Upper lobe of right lung (tissue), 1 donor: ENCODE data around the gene FAM177A1. TPM values are rescaled to one million over a fixed set of nuclear protein-coding genes. Genes with fewer than 3 reads are reported as not detected.
"Not testable (repeated sequence)": the region's sequence is repeated elsewhere in the genome, so short reads cannot be mapped to it uniquely, and the experiment has no call there.

Source experiments
- ATAC-seq: fragments of 200-7000 bp; cut with Tn5 transposase; one replicate; pipeline ENCODE4 v1.9.1; 2020; ENCODE audit warnings: mild to moderate bottlenecking, moderate library complexity
- DNase-seq: peaks from one replicate; pipeline ENCODE4 v3.0.0-alpha.2; 2020
- H3K27ac ChIP-seq: fragments of 200-600 bp; one replicate; pipeline ENCODE4 v1.8.0; 2022
- H3K27me3 ChIP-seq: fragments of 200-600 bp; one replicate; pipeline ENCODE4 v1.8.0; 2022; ENCODE audit warnings: mild to moderate bottlenecking
- H3K36me3 ChIP-seq: fragments of 200-600 bp; one replicate; pipeline ENCODE4 v1.8.0; 2022
- H3K4me1 ChIP-seq: fragments of 200-600 bp; one replicate; pipeline ENCODE4 v1.8.0; 2022
- H3K4me3 ChIP-seq: fragments of 200-600 bp; one replicate; pipeline ENCODE4 v1.8.0; 2022; ENCODE audit warnings: mild to moderate bottlenecking
- H3K9me3 ChIP-seq: fragments of 200-600 bp; one replicate; pipeline ENCODE4 v1.8.0; 2022
- intact Hi-C: fragments of 100-400 bp; cut with DNase I; formaldehyde crosslinking; loops from one replicate; pipeline ENCODE4 v1.11.0; 2022
- total RNA-seq: library from RNA; stranded (reverse); fragmentation: NEBNext Ultra II Directional; extraction: Animal tissue kit (Norgen Biotek cat#: 25700); gene quantifications from one replicate; pipeline ENCODE4 v1.2.1, GENCODE V29; 2021
- TF ChIP-seq, protein P1 (sequence below): fragments of 200-600 bp; IDR thresholded peaks from one replicate; pipeline ENCODE4 v1.8.0; 2022; ENCODE audit warnings: antibody characterized with exemption
- donor health status: DM: no; HTN: yes; CAD: no; lungs with severe emphysema.

FAM177A1 gene
- total RNA-seq, 1 donor from 2014 or later: 117 TPM

DNA sequence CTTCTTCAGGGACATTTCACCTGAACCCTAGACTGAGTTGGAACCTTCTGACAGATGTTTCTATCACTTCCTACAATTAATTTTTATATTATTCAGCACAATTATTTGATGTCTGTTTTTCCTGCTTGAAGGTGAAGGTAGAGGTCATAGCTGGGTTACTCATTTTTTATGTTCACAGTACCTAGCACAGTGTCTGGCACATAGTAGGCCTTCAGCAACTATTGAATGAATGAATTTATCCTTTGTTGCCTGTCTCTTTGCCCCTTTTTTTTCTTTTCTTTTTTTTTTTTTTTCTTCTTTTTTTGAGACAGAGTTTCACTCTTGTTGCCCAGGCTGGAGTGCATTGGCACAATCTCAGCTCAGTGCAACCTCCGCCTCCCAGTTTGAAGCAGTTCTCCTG, 29.5 kb upstream of the FAM177A1 start:
- DNase-seq (no peak), ATAC-seq (no peak)
- Histone ChIP-seq H3K36me3 (peaks cover 92% of the 10 kb centered on the region), H3K27me3 (no peaks in the 10 kb centered on the region), H3K27ac (no peak overlapping the region), H3K4me3 (no peak overlapping the region), H3K4me1 (no peaks in the 10 kb centered on the region), H3K9me3 (no peaks in the 10 kb centered on the region)
- TF ChIP-seq, protein P1, sequence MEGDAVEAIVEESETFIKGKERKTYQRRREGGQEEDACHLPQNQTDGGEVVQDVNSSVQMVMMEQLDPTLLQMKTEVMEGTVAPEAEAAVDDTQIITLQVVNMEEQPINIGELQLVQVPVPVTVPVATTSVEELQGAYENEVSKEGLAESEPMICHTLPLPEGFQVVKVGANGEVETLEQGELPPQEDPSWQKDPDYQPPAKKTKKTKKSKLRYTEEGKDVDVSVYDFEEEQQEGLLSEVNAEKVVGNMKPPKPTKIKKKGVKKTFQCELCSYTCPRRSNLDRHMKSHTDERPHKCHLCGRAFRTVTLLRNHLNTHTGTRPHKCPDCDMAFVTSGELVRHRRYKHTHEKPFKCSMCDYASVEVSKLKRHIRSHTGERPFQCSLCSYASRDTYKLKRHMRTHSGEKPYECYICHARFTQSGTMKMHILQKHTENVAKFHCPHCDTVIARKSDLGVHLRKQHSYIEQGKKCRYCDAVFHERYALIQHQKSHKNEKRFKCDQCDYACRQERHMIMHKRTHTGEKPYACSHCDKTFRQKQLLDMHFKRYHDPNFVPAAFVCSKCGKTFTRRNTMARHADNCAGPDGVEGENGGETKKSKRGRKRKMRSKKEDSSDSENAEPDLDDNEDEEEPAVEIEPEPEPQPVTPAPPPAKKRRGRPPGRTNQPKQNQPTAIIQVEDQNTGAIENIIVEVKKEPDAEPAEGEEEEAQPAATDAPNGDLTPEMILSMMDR: no peak
- intact Hi-C loops: no loop called here

GRCh38 chr14:35020713-35021112, 25.4 kb upstream of the FAM177A1 start:
- Histone ChIP-seq H3K4me3 (no peak overlapping the region), H3K27ac (no peak overlapping the region), H3K27me3 (no peaks in the 10 kb centered on the region), H3K36me3 (peaks cover 88% of the 10 kb centered on the region), H3K4me1 (no peaks in the 10 kb centered on the region), H3K9me3 (no peaks in the 10 kb centered on the region)
- ATAC-seq (no peak), DNase-seq (no peak)
- intact Hi-C loops: no loop called here
- TF ChIP-seq, protein P1: no peak

DNA sequence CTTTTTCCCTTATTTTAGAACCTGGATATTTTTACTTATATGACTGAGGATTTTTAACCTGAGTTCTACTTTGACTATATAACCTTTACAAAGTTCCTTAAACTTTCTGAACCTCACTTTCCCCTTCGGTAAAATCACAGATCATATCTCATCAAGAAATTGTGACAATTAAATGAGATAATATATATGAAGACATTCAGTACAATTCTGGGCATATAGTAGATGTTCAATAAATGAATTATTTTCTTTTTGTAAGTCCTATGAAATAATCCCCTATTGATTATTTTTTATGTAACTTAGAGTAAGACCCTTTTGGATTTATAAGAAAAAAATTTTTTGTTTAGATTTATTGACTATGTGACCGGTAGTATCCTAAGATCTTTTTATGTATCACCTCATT, 17.6 kb upstream of the FAM177A1 start:
- Histone ChIP-seq H3K36me3 (peaks cover 90% of the 10 kb centered on the region), H3K4me3 (no peak overlapping the region), H3K9me3 (no peaks in the 10 kb centered on the region), H3K27ac (no peak overlapping the region), H3K27me3 (no peaks in the 10 kb centered on the region), H3K4me1 (no peaks in the 10 kb centered on the region)
- TF ChIP-seq, protein P1: no peak
- ATAC-seq: no peak
- DNase-seq: no peak
- intact Hi-C loops: no loop called here

GRCh38 chr14:35032562-35032961, 13.5 kb upstream of the FAM177A1 start:
- H3K9me3 ChIP-seq: peaks cover 11% of the 10 kb centered on the region
- TF ChIP-seq, protein P1: no peak
- DNase-seq (no peak), ATAC-seq (no peak)
- peaks cover 55% of the 10 kb centered on the region for H3K36me3 ChIP-seq
- no peak overlapping the region for H3K4me3 ChIP-seq
- H3K27me3 ChIP-seq: no peaks in the 10 kb centered on the region
- H3K27ac ChIP-seq: no peak overlapping the region
- no peaks in the 10 kb centered on the region for H3K4me1 ChIP-seq
- intact Hi-C loops: no loop called here

DNA sequence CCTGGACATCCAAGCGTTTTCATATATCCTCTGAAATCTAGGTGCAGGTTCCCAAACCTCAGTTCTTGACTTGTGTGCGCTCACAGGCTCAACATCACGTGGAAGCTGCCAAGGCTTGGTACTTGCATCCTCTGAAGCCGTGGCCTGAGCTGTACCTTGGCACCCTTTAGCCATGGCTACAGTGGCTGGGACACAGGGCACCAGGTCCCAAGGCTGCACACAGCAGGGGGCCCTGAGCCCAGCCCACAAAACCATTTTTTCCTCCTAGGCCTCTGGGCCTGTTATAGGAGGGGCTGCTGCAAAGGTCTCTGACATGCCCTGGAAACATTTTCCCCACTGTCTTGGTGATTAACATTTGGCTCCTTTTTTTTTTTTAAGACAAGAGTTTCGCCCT, 11.6 kb upstream of the FAM177A1 start:
- H3K36me3 ChIP-seq: peaks cover 38% of the 10 kb centered on the region
- intact Hi-C loops: no loop called here
- TF ChIP-seq, protein P1: no peak
- H3K4me1 ChIP-seq: no peaks in the 10 kb centered on the region
- no peak overlapping the region for H3K27ac ChIP-seq
- peaks cover 11% of the 10 kb centered on the region for H3K9me3 ChIP-seq
- ATAC-seq: no peak
- no peak overlapping the region for H3K4me3 ChIP-seq
- H3K27me3 ChIP-seq: no peaks in the 10 kb centered on the region
- DNase-seq: no peak

DNA sequence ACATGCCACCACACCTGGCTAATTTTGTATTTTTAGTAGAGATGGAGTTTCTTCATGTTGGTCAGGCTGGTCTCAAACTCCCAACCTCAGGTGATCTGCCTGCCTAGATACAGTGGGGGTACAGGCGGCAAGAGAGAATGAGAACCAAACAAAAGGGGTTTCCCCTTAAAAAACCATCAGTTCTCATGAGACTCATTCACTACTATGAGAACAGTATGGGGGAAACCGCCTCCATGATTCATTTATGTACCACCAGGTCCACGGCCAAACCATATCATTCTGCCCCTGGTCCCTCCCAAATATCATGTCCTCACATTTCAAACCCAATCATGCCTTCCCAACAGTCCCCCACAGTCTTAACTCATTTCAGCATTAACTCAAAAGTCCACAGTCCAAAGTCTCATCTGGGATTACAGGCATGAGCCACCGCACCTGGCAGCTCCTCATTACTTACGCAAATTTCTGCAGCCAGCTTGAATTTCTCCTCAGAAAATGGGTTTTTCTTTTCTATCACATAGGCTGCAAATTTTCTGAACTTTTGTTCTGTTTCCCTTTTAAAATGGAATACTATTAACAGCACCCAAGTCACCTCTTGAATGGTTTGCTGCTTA, 11.0 kb upstream of the FAM177A1 start:
- peaks cover 32% of the 10 kb centered on the region for H3K36me3 ChIP-seq
- H3K27me3 ChIP-seq, H3K4me3 ChIP-seq, intact Hi-C loops, DNase-seq, H3K27ac ChIP-seq, H3K4me1 ChIP-seq, ATAC-seq: not testable (repeated sequence)
- H3K9me3 ChIP-seq: peaks cover 11% of the 10 kb centered on the region

DNA sequence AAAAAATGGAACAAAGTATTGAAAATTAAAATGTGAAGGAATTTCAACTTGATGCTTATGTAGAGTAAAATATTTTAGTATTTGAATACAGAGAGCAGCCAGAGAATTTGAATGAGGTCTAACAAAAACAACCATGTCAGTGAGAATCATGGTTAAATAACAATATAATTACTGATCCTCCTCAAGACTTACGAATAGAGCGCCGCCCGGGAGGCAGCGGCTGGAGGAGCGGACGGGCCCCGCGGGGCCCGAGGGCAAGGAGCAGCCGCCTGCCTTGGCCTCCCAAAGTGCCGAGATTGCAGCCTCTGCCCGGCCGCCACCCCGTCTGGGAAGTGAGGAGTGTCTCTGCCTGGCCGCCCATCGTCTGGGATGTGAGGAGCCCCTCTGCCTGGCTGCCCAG, 7.8 kb upstream of the FAM177A1 start:
- intact Hi-C loops, ATAC-seq, DNase-seq: not testable (repeated sequence)

More for the DNA sequence above, 7.8 kb upstream of the FAM177A1 start:
- H3K4me3 ChIP-seq, H3K4me1 ChIP-seq, H3K36me3 ChIP-seq, H3K27me3 ChIP-seq, H3K27ac ChIP-seq: not testable (repeated sequence)
- peaks cover 11% of the 10 kb centered on the region for H3K9me3 ChIP-seq
